Measurements from ENCODE around the gene KCTD11. TPM values are rescaled to one million over a fixed set of nuclear protein-coding genes. Genes with fewer than 3 reads are reported as not detected.
"Not testable (repeated sequence)": the region's sequence is repeated elsewhere in the genome, so short reads cannot be mapped to it uniquely, and the experiment has no call there.

Gene KCTD11
- total and polyA plus RNA-seq, 2 donors = 3.0 to 9.9 TPM

GRCh38 chr17:7357381-7357780 lies 5.4 kb downstream of the KCTD11 start:
- Histone ChIP-seq H3K36me3 (ENCODE audit: control insufficient read depth in 2 of 2, insufficient read depth in 2 of 2, low read length in 1 of 2) (peaks cover 0 to 5% of the 10 kb centered on the region in 2 donors), H3K27ac (ENCODE audit: low read depth in 1 of 2, low read length in 1 of 2) (no peak overlapping the region), H3K4me3 (ENCODE audit: low read length in 2 of 2) (no peak overlapping the region), H3K27me3 (ENCODE audit: control insufficient read depth in 2 of 2, insufficient read depth in 1 of 2, low read length in 1 of 2) (peaks cover 0 to 14% of the 10 kb centered on the region in 2 donors), H3K4me1 (ENCODE audit: control insufficient read depth in 2 of 2, insufficient read depth in 2 of 2, low read length in 2 of 2) (peaks cover 3 to 15% of the 10 kb centered on the region in 2 donors), H3K9me3 (ENCODE audit: control insufficient read depth in 2 of 2, insufficient read depth in 1 of 2, low read length in 1 of 2) (no peaks in the 10 kb centered on the region)
- 97% methylated on average over 2 of the region's 2 CpGs for WGBS
- DNase-seq (ENCODE audit: low read depth in 6 of 9, low spot score in 9 of 9) = no peak

DNA sequence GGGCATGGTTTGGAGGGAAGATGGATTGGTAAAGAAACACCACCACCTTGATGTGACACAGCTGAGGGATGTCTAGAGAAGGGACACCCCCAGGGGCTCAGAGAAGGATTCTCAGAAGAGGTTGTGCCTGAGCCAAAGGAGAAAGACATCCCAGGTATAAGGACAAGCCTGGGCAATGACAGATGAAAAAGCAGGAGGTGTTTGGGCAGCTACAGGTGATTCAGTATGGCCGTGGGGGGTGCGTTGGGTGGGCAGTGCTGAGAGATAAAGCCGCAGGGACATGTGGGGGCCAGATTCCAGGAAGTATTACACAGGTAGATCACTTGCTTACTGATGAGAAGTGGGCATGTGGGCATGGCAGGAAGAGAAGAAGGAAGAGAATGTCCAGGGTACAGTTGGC lies 9.9 kb downstream of the KCTD11 start:
- Histone ChIP-seq H3K9me3 (ENCODE audit: control insufficient read depth in 2 of 2, insufficient read depth in 1 of 2, low read length in 1 of 2) (no peaks in the 10 kb centered on the region), H3K27me3 (ENCODE audit: control insufficient read depth in 2 of 2, insufficient read depth in 1 of 2, low read length in 1 of 2) (peaks cover 0 to 6% of the 10 kb centered on the region in 2 donors), H3K4me3 (ENCODE audit: low read length in 2 of 2) (no peak overlapping the region), H3K4me1 (ENCODE audit: control insufficient read depth in 2 of 2, insufficient read depth in 2 of 2, low read length in 2 of 2) (no peaks in the 10 kb centered on the region), H3K27ac (ENCODE audit: low read depth in 1 of 2, low read length in 1 of 2) (no peak overlapping the region), H3K36me3 (ENCODE audit: control insufficient read depth in 2 of 2, insufficient read depth in 2 of 2, low read length in 1 of 2) (no peaks in the 10 kb centered on the region)
- WGBS = 85% methylated on average over 3 of the region's 3 CpGs
- DNase-seq (ENCODE audit: low read depth in 6 of 9, low spot score in 9 of 9) = no peak

GRCh38 chr17:7363311-7363710 lies 11.3 kb downstream of the KCTD11 start:
- Histone ChIP-seq H3K9me3 (ENCODE audit: control insufficient read depth in 2 of 2, insufficient read depth in 1 of 2, low read length in 1 of 2) (no peaks in the 10 kb centered on the region), H3K27ac (ENCODE audit: low read depth in 1 of 2, low read length in 1 of 2) (no peak overlapping the region), H3K4me3 (ENCODE audit: low read length in 2 of 2) (no peak overlapping the region), H3K4me1 (ENCODE audit: control insufficient read depth in 2 of 2, insufficient read depth in 2 of 2, low read length in 2 of 2) (no peaks in the 10 kb centered on the region), H3K27me3 (ENCODE audit: control insufficient read depth in 2 of 2, insufficient read depth in 1 of 2, low read length in 1 of 2) (peaks cover 0 to 12% of the 10 kb centered on the region in 2 donors), H3K36me3 (ENCODE audit: control insufficient read depth in 2 of 2, insufficient read depth in 2 of 2, low read length in 1 of 2) (no peaks in the 10 kb centered on the region)
- no peak for DNase-seq (ENCODE audit: low read depth in 6 of 9, low spot score in 9 of 9)
- 98% methylated on average over 6 of the region's 6 CpGs for WGBS

DNA sequence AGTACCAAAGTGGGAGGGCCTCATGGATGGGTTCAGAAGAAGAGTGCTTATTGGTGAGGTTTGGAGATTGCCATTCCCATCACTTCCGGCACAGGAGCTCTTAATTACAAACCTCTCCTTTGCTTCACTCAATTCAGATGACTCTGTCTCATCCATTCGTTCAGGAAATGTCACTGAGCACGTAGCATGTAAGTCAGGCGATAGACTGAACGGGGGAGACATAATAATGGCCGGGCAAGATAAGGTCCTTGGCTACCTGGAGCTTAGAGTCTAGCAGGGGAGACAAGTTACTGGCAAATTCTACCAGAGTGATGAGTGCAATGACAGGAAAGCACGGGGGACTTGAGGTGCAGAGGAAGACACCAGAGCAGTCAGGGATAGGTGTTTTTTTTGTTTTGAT lies 14.0 kb downstream of the KCTD11 start:
- not testable (repeated sequence) for H3K9me3 ChIP-seq (ENCODE audit: control insufficient read depth in 2 of 2, insufficient read depth in 1 of 2, low read length in 1 of 2); H3K27ac ChIP-seq (ENCODE audit: low read depth in 1 of 2, low read length in 1 of 2); DNase-seq (ENCODE audit: low read depth in 6 of 9, low spot score in 9 of 9); H3K4me1 ChIP-seq (ENCODE audit: control insufficient read depth in 2 of 2, insufficient read depth in 2 of 2, low read length in 2 of 2); H3K4me3 ChIP-seq (ENCODE audit: low read length in 2 of 2); H3K36me3 ChIP-seq (ENCODE audit: control insufficient read depth in 2 of 2, insufficient read depth in 2 of 2, low read length in 1 of 2)
- H3K27me3 ChIP-seq (ENCODE audit: control insufficient read depth in 2 of 2, insufficient read depth in 1 of 2, low read length in 1 of 2) = peaks cover 0 to 28% of the 10 kb centered on the region in 2 donors
- 96% methylated on average over 6 of the region's 7 CpGs for WGBS

DNA sequence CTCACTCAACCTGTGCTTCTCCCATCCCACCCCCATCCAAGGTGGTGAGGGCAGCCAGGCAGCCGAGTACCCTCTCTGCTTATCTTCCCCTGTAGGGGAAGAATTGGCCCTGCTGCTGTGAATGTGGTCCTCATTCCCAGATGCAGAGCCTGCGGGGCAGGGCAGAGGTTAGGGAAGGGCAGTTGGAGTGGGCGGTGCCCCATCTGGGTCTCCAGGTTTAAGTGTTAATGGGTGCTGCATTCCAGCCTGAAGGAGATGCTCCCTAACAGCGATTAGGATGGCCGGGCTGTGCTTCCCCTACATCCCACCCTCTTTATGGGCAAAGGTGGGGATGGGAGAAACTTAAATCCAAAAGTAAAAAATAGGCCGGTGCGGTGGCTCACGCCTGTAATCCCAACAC lies 15.1 kb downstream of the KCTD11 start:
- no peaks in the 10 kb centered on the region for H3K4me1 ChIP-seq (ENCODE audit: control insufficient read depth in 2 of 2, insufficient read depth in 2 of 2, low read length in 2 of 2)
- H3K27me3 ChIP-seq (ENCODE audit: control insufficient read depth in 2 of 2, insufficient read depth in 1 of 2, low read length in 1 of 2) = peaks cover 0 to 26% of the 10 kb centered on the region in 2 donors
- DNase-seq (ENCODE audit: low read depth in 6 of 9, low spot score in 9 of 9) = no peak
- H3K36me3 ChIP-seq (ENCODE audit: control insufficient read depth in 2 of 2, insufficient read depth in 2 of 2, low read length in 1 of 2) = no peaks in the 10 kb centered on the region
- WGBS = 94% methylated on average over 8 of the region's 8 CpGs
- no peak overlapping the region for H3K4me3 ChIP-seq (ENCODE audit: low read length in 2 of 2)
- no peaks in the 10 kb centered on the region for H3K9me3 ChIP-seq (ENCODE audit: control insufficient read depth in 2 of 2, insufficient read depth in 1 of 2, low read length in 1 of 2)
- no peak overlapping the region for H3K27ac ChIP-seq (ENCODE audit: low read depth in 1 of 2, low read length in 1 of 2)

GRCh38 chr17:7367918-7368598 lies 16.1 kb downstream of the KCTD11 start:
- Histone ChIP-seq H3K36me3 (ENCODE audit: control insufficient read depth in 2 of 2, insufficient read depth in 2 of 2, low read length in 1 of 2) (no peaks in the 10 kb centered on the region), H3K4me3 (ENCODE audit: low read length in 2 of 2) (no peak overlapping the region), H3K4me1 (ENCODE audit: control insufficient read depth in 2 of 2, insufficient read depth in 2 of 2, low read length in 2 of 2) (no peaks in the 10 kb centered on the region), H3K27me3 (ENCODE audit: control insufficient read depth in 2 of 2, insufficient read depth in 1 of 2, low read length in 1 of 2) (peaks cover 0 to 24% of the 10 kb centered on the region in 2 donors), H3K9me3 (ENCODE audit: control insufficient read depth in 2 of 2, insufficient read depth in 1 of 2, low read length in 1 of 2) (no peaks in the 10 kb centered on the region), H3K27ac (ENCODE audit: low read depth in 1 of 2, low read length in 1 of 2) (no peak overlapping the region)
- 89% methylated on average over 13 of the region's 13 CpGs for WGBS
- no peak for DNase-seq (ENCODE audit: low read depth in 6 of 9, low spot score in 9 of 9)

- not testable (repeated sequence) for DNase-seq (ENCODE audit: low read depth in 6 of 9, low spot score in 9 of 9); H3K4me1 ChIP-seq (ENCODE audit: control insufficient read depth in 2 of 2, insufficient read depth in 2 of 2, low read length in 2 of 2); H3K27ac ChIP-seq (ENCODE audit: low read depth in 1 of 2, low read length in 1 of 2); H3K9me3 ChIP-seq (ENCODE audit: control insufficient read depth in 2 of 2, insufficient read depth in 1 of 2, low read length in 1 of 2); H3K4me3 ChIP-seq (ENCODE audit: low read length in 2 of 2); H3K36me3 ChIP-seq (ENCODE audit: control insufficient read depth in 2 of 2, insufficient read depth in 2 of 2, low read length in 1 of 2)
- peaks cover 0 to 24% of the 10 kb centered on the region in 2 donors for H3K27me3 ChIP-seq (ENCODE audit: control insufficient read depth in 2 of 2, insufficient read depth in 1 of 2, low read length in 1 of 2)
- 94% methylated on average over 5 of the region's 5 CpGs for WGBS
Measured at GRCh38 chr17:7368599-7368994, 16.6 kb downstream of the KCTD11 start.

- Histone ChIP-seq H3K27ac (ENCODE audit: low read depth in 1 of 2, low read length in 1 of 2) (no peak overlapping the region), H3K36me3 (ENCODE audit: control insufficient read depth in 2 of 2, insufficient read depth in 2 of 2, low read length in 1 of 2) (no peaks in the 10 kb centered on the region), H3K4me3 (ENCODE audit: low read length in 2 of 2) (no peak overlapping the region), H3K27me3 (ENCODE audit: control insufficient read depth in 2 of 2, insufficient read depth in 1 of 2, low read length in 1 of 2) (peaks cover 0 to 27% of the 10 kb centered on the region in 2 donors), H3K4me1 (ENCODE audit: control insufficient read depth in 2 of 2, insufficient read depth in 2 of 2, low read length in 2 of 2) (no peaks in the 10 kb centered on the region), H3K9me3 (ENCODE audit: control insufficient read depth in 2 of 2, insufficient read depth in 1 of 2, low read length in 1 of 2) (no peaks in the 10 kb centered on the region)
- no peak for DNase-seq (ENCODE audit: low read depth in 6 of 9, low spot score in 9 of 9)
- WGBS = 89% methylated on average over 5 of the region's 5 CpGs
Measured at GRCh38 chr17:7369825-7370224, 17.9 kb downstream of the KCTD11 start.

DNA sequence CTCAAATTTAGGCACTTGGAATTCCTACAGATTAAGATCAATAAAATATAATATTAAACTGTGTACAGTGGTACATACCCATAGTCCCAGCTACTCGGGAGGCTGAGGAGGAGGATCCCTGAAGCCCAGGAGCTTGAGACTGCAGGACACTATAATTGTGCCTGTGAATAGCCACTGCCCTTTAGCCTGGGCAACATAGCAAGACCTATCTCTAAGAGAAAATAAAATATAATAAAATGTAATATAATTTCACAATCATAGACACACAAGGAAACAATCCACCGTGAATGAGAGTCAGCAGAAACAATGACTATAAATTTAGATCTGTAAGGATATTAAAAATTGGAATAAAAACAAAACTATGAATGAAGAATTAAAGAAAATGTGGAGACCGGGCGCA lies 18.9 kb downstream of the KCTD11 start:
- Histone ChIP-seq H3K4me3 (ENCODE audit: low read length in 2 of 2) (no peak overlapping the region), H3K4me1 (ENCODE audit: control insufficient read depth in 2 of 2, insufficient read depth in 2 of 2, low read length in 2 of 2) (no peaks in the 10 kb centered on the region), H3K27ac (ENCODE audit: low read depth in 1 of 2, low read length in 1 of 2) (no peak overlapping the region), H3K36me3 (ENCODE audit: control insufficient read depth in 2 of 2, insufficient read depth in 2 of 2, low read length in 1 of 2) (no peaks in the 10 kb centered on the region), H3K9me3 (ENCODE audit: control insufficient read depth in 2 of 2, insufficient read depth in 1 of 2, low read length in 1 of 2) (no peaks in the 10 kb centered on the region), H3K27me3 (ENCODE audit: control insufficient read depth in 2 of 2, insufficient read depth in 1 of 2, low read length in 1 of 2) (peaks cover 0 to 27% of the 10 kb centered on the region in 2 donors)
- DNase-seq (ENCODE audit: low read depth in 6 of 9, low spot score in 9 of 9) = no peak
- WGBS = 95% methylated on average over 4 of the region's 4 CpGs
